Colonic mucosa (tissue), 4 donors: ENCODE measurements around the gene SPEN. TPM values are rescaled to one million over a fixed set of nuclear protein-coding genes. Genes with fewer than 3 reads are reported as not detected.

Experiments
- DNase-seq: peaks from one replicate; pipeline ENCODE4 v3.0.0-alpha.2; 2020
- H3K27ac ChIP-seq: fragments of 200-600 bp; one replicate; pipeline ENCODE4 v1.8.0; 2021
- H3K27me3 ChIP-seq: fragments of 200-600 bp; one replicate; pipeline ENCODE4 v1.8.0; 2021
- H3K36me3 ChIP-seq: fragments of 200-600 bp; one replicate; pipeline ENCODE4 v1.8.0; 2021
- H3K4me1 ChIP-seq: fragments of 200-600 bp; one replicate; pipeline ENCODE4 v1.8.0; 2021; ENCODE audit warnings: mild to moderate bottlenecking
- H3K4me3 ChIP-seq: fragments of 200-600 bp; one replicate; pipeline ENCODE4 v1.8.0; 2021
- H3K9ac ChIP-seq, 2 donors: one replicate each; pipeline ENCODE4 v1.7.0; 2013; ENCODE audit warnings: control low read depth in 2 of 2, low read depth in 2 of 2, low read length in 2 of 2
- H3K9me3 ChIP-seq: fragments of 200-600 bp; one replicate; pipeline ENCODE4 v1.8.0; 2021
- CTCF ChIP-seq: fragments of 200-600 bp; IDR thresholded peaks from one replicate; pipeline ENCODE4 v1.8.0; 2022; ENCODE audit warnings: antibody characterized with exemption, mild to moderate bottlenecking
- intact Hi-C: fragments of 100-400 bp; cut with DNase I; formaldehyde crosslinking; loops from one replicate; pipeline ENCODE4 v1.14.1; 2022
- total RNA-seq, 2 donors: library from RNA; stranded (reverse); fragmentation: NEBNext Ultra II Directional in 1 of 2; extraction: Animal tissue kit (Norgen Biotek cat#: 25700) in 1 of 2; gene quantifications; one replicate each; pipeline ENCODE4 v1.2.1, GENCODE V29; 2021
- donor health status: healthy.
- donor health status: DM: no; HTN: no; CAD: no.
- donor health status: DM: no; HTN: no; CAD: no.

Gene SPEN
- total RNA-seq, 2 donors from 2014 or later, result 40.9 to 42.5 TPM

GRCh38 chr1:15856888-15857287 lies 9.4 kb downstream of the SPEN start:
- DNase-seq, result no peak
- H3K4me1 ChIP-seq, result no peaks in the 10 kb centered on the region
- H3K36me3 ChIP-seq, result no peaks in the 10 kb centered on the region
- no peak overlapping the region for H3K4me3 ChIP-seq
- H3K9me3 ChIP-seq, result no peaks in the 10 kb centered on the region
- no peaks in the 10 kb centered on the region for H3K27me3 ChIP-seq
- no peak for TF ChIP-seq CTCF
- no peak overlapping the region for H3K27ac ChIP-seq
- intact Hi-C loops, result no loop called here
- H3K9ac ChIP-seq, result no peak overlapping the region

GRCh38 chr1:15858069-15858670 lies 10.7 kb downstream of the SPEN start:
- intact Hi-C loops, result no loop called here

GRCh38 chr1:15858672-15859372 lies 11.3 kb downstream of the SPEN start:
- intact Hi-C loops, result no loop called here
- TF ChIP-seq CTCF, result no peak
- no peak overlapping the region for H3K4me3 ChIP-seq
- no peak overlapping the region for H3K27ac ChIP-seq
- no peaks in the 10 kb centered on the region for H3K4me1 ChIP-seq
- DNase-seq, result no peak
- H3K27me3 ChIP-seq, result no peaks in the 10 kb centered on the region
- H3K36me3 ChIP-seq, result no peaks in the 10 kb centered on the region
- H3K9ac ChIP-seq, result no peak overlapping the region
- no peaks in the 10 kb centered on the region for H3K9me3 ChIP-seq

More at GRCh38 chr1:15858069-15858670, 10.7 kb downstream of the SPEN start:
- H3K4me3 ChIP-seq, result no peak overlapping the region
- no peak for DNase-seq
- H3K27ac ChIP-seq, result no peak overlapping the region
- no peak overlapping the region for H3K9ac ChIP-seq
- H3K27me3 ChIP-seq, result no peaks in the 10 kb centered on the region
- no peaks in the 10 kb centered on the region for H3K4me1 ChIP-seq
- TF ChIP-seq CTCF, result no peak
- no peaks in the 10 kb centered on the region for H3K36me3 ChIP-seq
- no peaks in the 10 kb centered on the region for H3K9me3 ChIP-seq

DNA sequence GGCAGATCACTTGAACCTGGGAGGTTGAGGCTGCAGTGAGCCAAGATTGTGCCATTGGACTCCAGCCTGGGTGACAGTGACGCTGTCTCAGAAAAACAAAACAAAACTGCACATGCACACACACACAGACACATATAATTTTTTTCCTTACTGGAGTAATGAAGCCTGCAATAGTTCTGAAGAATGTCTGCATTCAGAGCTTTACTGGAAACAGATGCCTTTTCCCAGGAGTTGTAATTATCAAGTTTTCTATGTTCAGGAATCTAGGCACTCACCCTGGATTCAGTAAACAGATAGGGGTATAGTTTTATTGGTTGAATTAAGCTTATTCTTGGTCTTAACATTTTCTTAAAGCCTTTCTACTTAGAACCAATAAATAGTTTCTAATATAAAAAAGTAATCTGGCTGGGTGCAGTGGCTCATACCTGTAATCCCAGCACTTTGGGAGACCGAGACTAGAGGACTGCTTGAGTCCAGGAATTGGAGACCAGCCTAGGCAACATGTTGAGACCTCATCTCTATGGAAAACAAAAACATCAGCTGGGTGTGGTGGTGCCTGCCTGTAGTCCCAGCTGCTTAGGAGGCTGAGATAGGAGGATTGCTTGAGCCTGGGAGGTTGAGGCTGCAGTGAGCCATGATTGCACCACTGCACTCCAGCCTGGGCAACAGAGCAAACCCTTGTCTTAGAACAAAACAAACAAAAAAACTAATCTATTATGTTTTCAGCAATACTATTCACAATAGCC lies 15.8 kb downstream of the SPEN start:
- H3K27me3 ChIP-seq, result no peaks in the 10 kb centered on the region
- DNase-seq, result no peak
- no peaks in the 10 kb centered on the region for H3K9me3 ChIP-seq
- H3K4me3 ChIP-seq, result no peak overlapping the region
- H3K36me3 ChIP-seq, result no peaks in the 10 kb centered on the region
- TF ChIP-seq CTCF, result no peak
- H3K9ac ChIP-seq, result no peak overlapping the region
- H3K27ac ChIP-seq, result no peak overlapping the region
- H3K4me1 ChIP-seq, result no peaks in the 10 kb centered on the region
- intact Hi-C loops, result no loop called here

- no peak overlapping the region for H3K4me3 ChIP-seq
- H3K9ac ChIP-seq, result no peak overlapping the region
- intact Hi-C loops, result no loop called here
- H3K27ac ChIP-seq, result no peak overlapping the region
- H3K36me3 ChIP-seq, result no peaks in the 10 kb centered on the region
- H3K4me1 ChIP-seq, result no peaks in the 10 kb centered on the region
- no peaks in the 10 kb centered on the region for H3K27me3 ChIP-seq
- DNase-seq, result no peak
- no peak for TF ChIP-seq CTCF
- H3K9me3 ChIP-seq, result no peaks in the 10 kb centered on the region
Observed at GRCh38 chr1:15866721-15867201, 19.3 kb downstream of the SPEN start.
